COLO668 (cell line): ENCODE data around the gene RAP1A.
"Not testable (repeated sequence)": the region's sequence is repeated elsewhere in the genome, so short reads cannot be mapped to it uniquely, and the experiment has no call there.

Experiments
- DNase-seq: peaks from one replicate; lab custom pipeline; 2025; ENCODE audit not compliant: unreplicated experiment; lab: John Stamatoyannopoulos, UW

RAP1A gene

GRCh38 chr1:111597426-111597825 is 22.2 kb upstream of the RAP1A start:
- DNase-seq: no peak

- no peak for DNase-seq
Observed at GRCh38 chr1:111598544-111598943, 21.0 kb upstream of the RAP1A start.

GRCh38 chr1:111599781-111600693 is 19.6 kb upstream of the RAP1A start:
- DNase-seq: no peak

GRCh38 chr1:111600886-111601386 is 18.7 kb upstream of the RAP1A start:
- no peak for DNase-seq

DNA sequence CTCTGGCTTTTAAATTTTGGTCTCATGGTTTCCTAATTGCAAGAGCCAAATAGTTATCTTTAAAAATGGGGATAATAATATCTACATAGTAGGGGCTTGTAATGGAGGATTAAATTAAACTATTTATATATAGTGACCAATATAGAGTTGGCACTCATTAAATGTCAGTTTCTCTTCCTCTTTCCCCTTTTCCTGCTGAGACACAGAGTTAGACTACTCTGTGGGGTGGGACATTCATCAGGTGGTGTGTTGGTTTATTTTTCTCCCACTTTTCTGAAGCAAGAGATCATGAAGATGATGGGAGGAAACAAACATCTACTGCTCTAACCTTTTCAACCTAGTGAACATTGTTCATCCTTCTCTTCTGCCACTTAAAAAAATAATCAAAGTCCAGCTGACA is 17.3 kb upstream of the RAP1A start:
- DNase-seq: no peak

DNA sequence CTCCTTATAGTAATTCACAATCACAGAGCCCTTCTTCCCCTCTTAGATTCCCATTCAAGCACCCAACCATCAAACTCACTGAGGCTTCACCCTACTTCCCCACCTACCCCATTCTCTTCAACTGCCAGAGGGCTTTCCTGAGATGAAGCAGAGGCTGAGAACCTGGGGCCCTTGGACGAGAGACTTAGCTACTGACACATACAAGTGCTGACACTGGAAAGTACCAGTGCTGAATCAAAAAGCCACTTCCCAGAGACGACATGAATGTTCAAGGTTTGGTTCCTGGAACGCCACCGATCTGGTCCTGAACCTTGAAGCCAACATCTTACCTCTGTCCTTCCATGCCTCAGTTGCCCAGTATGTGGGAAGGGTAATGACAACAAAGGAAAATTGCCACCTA is 16.6 kb upstream of the RAP1A start:
- no peak for DNase-seq

DNA sequence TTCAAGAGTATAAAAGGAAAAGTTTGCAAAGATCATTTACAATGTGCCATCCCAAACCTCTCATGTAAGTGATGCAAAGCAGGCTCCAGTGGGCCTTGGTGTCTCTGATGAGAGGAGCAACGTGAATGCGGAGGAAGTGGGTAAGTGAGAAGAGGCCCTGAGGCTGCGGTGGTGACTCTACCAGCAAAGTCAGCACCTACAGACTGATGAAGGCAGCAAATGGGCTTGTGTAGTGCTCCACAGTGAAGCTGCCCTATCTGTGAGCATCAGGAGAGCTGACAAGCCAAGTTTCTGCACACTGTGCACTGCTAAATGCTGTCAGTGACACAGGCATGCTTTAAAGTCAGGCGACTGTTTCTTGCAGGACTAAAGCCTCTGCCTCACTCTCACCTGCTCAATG is 15.6 kb upstream of the RAP1A start:
- no peak for DNase-seq

GRCh38 chr1:111604931-111605330 is 14.7 kb upstream of the RAP1A start:
- DNase-seq: no peak

- DNase-seq: no peak
Observed at GRCh38 chr1:111605576-111605975, 14.0 kb upstream of the RAP1A start.

GRCh38 chr1:111606457-111607215 is 13.0 kb upstream of the RAP1A start:
- not testable (repeated sequence) for DNase-seq

DNA sequence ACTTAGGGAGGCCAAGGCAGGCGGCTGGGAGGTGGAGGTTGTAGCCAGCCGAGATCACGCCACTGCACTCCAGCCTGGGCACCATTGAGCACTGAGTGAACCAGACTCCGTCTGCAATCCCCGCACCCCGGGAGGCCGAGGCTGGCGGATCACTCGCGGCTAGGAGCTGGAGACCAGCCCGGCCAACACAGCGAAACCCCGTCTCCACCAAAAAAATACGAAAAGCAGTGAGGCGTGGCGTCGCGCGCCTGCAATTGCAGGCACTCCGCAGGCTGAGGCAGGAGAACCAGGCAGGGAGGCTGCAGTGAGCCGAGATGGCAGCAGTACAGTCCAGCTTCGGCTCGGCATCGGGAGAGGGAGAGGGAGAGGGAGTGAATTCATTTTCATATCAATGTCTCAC is 11.1 kb upstream of the RAP1A start:
- not testable (repeated sequence) for DNase-seq

DNA sequence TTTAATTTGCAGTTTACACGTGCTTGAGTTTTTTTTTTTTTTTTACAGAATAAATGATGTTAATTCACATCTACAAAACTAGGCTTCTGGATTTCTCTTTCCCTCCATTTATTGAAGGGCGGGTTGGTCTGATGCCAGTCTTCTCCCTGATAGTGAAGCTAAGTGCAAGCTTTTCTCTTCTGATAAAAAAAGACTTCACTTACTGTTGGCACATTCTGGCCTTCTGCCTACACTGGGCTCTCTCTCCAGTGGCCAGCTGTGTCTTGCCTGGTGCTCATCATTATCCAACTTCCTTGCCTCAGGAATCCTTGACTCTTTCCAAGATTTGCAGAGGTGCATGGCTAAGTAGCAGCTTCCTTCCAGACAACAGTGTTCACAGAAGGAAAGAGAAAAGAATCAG is 7.6 kb upstream of the RAP1A start:
- DNase-seq: no peak

- DNase-seq: no peak
Observed at GRCh38 chr1:111615870-111616715, 3.5 kb upstream of the RAP1A start.

GRCh38 chr1:111618081-111618480 is 1.5 kb upstream of the RAP1A start:
- no peak for DNase-seq

- no peak for DNase-seq
Observed at GRCh38 chr1:111618961-111619634, 491 bp upstream of the RAP1A start.

- no peak for DNase-seq
Observed at GRCh38 chr1:111620441-111620971, 917 bp downstream of the RAP1A start.

- no peak for DNase-seq
Observed at GRCh38 chr1:111621050-111621449, 1.5 kb downstream of the RAP1A start.

- no peak for DNase-seq
Observed at GRCh38 chr1:111622166-111622565, 2.6 kb downstream of the RAP1A start.

DNA sequence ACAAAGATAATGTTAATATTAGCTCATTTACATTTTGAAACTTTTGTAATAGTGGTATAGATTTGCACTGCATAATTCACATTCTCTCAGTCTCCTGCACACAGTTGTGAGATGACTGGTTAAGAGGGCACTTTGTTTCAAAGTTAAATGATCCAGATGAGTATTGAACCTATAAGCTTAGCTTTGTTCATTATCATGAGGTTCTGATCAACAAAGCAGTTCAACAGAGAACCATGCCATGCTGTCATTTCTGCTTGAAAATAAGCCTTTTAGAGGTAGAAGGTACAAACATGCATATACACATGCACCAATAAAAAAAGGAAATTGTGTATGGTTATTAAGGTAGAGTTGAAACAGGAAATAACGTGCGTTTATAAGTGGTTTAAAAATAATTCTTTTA is 4.8 kb downstream of the RAP1A start:
- DNase-seq: no peak

DNA sequence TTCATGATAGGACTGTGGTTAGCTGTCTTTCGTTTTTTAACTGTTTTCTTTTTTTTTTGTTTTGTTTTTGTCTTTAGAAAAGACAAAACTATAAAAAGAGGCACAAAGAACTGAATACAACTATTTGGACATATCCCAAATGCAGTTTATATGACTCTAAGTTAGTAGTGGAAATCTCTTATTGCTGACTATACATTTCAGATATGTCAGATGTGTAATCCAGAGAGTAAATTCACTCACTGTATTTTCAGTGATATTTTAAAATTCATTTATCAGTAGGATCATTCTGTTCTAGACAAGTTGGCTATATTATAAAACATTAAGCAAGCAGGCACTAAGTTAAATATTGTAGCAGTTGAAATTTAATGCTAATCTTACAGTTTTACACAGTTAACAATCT is 5.7 kb downstream of the RAP1A start:
- no peak for DNase-seq
